ENCODE data around the gene GLP2R. TPM values are rescaled to one million over a fixed set of nuclear protein-coding genes. Genes with fewer than 3 reads are reported as not detected.

Gene GLP2R
- total RNA-seq, 1 experiment from 2014 or later = 0.22 TPM

DNA sequence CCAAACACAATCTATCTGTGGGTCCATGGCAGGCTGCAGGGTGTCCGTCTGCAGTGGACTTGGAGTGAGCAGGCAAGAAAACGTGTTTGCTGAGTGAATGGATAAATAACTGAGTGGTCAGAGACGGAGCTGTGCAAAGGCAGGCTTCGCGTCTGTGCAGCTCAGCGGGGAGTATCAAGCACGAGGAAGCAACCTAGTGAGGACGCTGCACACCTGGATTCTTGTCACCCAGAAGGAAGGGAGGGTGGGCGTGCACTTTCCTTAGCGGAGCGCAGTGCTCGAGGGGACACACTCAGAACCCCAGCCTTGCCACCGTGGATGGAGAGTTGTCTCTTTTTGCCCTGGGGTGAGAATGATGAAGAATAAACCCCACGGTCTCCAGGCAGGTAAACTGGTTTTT lies 80.9 kb downstream of the GLP2R start:
- Histone ChIP-seq H3K4me1 (ENCODE audit: insufficient read depth, low read length) (no peaks in the 10 kb centered on the region), H3F3A (ENCODE audit: low read length, unreplicated experiment) (no peaks in the 10 kb centered on the region), H3K9me2 (replicated peaks; ENCODE audit: low read length) (no peaks in the 10 kb centered on the region), H3K4me2 (ENCODE audit: low read length) (no peak overlapping the region), H3K4me3 (ENCODE audit: low read length) (no peak overlapping the region), H3K27me3 (ENCODE audit: low read length) (0 out of 2 replicates have a peak, but pooled peaks cover 5% of the 10 kb centered on the region), H3K36me3 (ENCODE audit: low read depth, low read length) (no peaks in the 10 kb centered on the region; the same call in 1 of the 2 replicates), H3K27ac (ENCODE audit: low read length) (no peak overlapping the region), H3K79me2 (ENCODE audit: low read length) (no peaks in the 10 kb centered on the region), H3K9me3 (ENCODE audit: low read length) (no peaks in the 10 kb centered on the region), H2AFZ (ENCODE audit: low read length) (no peak overlapping the region), H3K9ac (ENCODE audit: low read length) (no peak overlapping the region), H4K20me1 (ENCODE audit: low read length) (no peaks in the 10 kb centered on the region)
- BruUV-seq (replicated peaks) = no TSS peak
- TF ChIP-seq EZH2phosphoT487 (IDR thresholded peaks at IDR 0.05; ENCODE audit: borderline replicate concordance, low read length) = no peak
- TF ChIP-seq CTCF (conservative IDR thresholded peaks at IDR 0.05; ENCODE audit: low read depth, low read length) = no peak
- no peak for TF ChIP-seq EZH2 (IDR thresholded peaks at IDR 0.05; ENCODE audit: low read length, unreplicated experiment)
- no peak for ATAC-seq
- no peak for DNase-seq
- POLR2A ChIA-PET (ENCODE audit: unreplicated experiment) = no interaction called here
- intact Hi-C loops (cut with micrococcal nuclease) = no loop called here
- CTCF ChIA-PET = no interaction called here

DNA sequence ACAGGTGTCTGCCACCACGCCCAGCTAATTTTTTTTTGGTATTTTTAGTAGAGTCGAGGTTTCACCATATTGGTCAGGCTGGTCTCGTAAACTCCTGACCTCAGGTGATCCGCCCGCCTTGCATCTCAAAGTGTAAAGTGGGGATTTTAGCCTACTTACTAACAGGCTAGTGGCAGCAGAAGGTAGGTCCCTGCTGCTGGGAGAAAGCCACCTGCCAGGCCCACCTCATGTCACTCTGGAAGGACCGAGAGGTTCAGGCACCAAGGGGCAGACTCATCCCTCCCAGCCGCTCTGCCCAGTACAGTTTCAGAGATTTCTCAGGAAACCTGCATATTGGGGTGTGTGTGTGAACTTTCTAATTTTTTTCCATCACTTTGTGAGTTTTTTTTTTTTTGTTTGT lies 81.4 kb downstream of the GLP2R start:
- 0 out of 2 replicates have a peak, but pooled peaks cover 10% of the 10 kb centered on the region for H3K27me3 ChIP-seq (ENCODE audit: low read length)
- intact Hi-C loops (cut with micrococcal nuclease) = no loop called here
- no peak overlapping the region for H3K27ac ChIP-seq (ENCODE audit: low read length)
- no peak overlapping the region for H3K4me3 ChIP-seq (ENCODE audit: low read length)
- ATAC-seq (no peak), DNase-seq (no peak)
- H3F3A ChIP-seq (ENCODE audit: low read length, unreplicated experiment) = no peaks in the 10 kb centered on the region
- no TSS peak for BruUV-seq (replicated peaks)
- H3K9me3 ChIP-seq (ENCODE audit: low read length) = no peaks in the 10 kb centered on the region
- H2AFZ ChIP-seq (ENCODE audit: low read length) = no peak overlapping the region
- H3K4me1 ChIP-seq (ENCODE audit: insufficient read depth, low read length) = no peaks in the 10 kb centered on the region
- no peaks in the 10 kb centered on the region for H3K79me2 ChIP-seq (ENCODE audit: low read length)
- POLR2A ChIA-PET (ENCODE audit: unreplicated experiment) = no interaction called here
- H3K4me2 ChIP-seq (ENCODE audit: low read length) = no peak overlapping the region
- no peaks in the 10 kb centered on the region for H4K20me1 ChIP-seq (ENCODE audit: low read length)
- no peaks in the 10 kb centered on the region; the same call in 1 of the 2 replicates for H3K36me3 ChIP-seq (ENCODE audit: low read depth, low read length)
- no peaks in the 10 kb centered on the region for H3K9me2 ChIP-seq (replicated peaks; ENCODE audit: low read length)
- no peak overlapping the region for H3K9ac ChIP-seq (ENCODE audit: low read length)
- no peak for TF ChIP-seq EZH2 (IDR thresholded peaks at IDR 0.05; ENCODE audit: low read length, unreplicated experiment)
- TF ChIP-seq CTCF (conservative IDR thresholded peaks at IDR 0.05; ENCODE audit: low read depth, low read length) = no peak
- no peak for TF ChIP-seq EZH2phosphoT487 (IDR thresholded peaks at IDR 0.05; ENCODE audit: borderline replicate concordance, low read length)
- CTCF ChIA-PET = no interaction called here

DNA sequence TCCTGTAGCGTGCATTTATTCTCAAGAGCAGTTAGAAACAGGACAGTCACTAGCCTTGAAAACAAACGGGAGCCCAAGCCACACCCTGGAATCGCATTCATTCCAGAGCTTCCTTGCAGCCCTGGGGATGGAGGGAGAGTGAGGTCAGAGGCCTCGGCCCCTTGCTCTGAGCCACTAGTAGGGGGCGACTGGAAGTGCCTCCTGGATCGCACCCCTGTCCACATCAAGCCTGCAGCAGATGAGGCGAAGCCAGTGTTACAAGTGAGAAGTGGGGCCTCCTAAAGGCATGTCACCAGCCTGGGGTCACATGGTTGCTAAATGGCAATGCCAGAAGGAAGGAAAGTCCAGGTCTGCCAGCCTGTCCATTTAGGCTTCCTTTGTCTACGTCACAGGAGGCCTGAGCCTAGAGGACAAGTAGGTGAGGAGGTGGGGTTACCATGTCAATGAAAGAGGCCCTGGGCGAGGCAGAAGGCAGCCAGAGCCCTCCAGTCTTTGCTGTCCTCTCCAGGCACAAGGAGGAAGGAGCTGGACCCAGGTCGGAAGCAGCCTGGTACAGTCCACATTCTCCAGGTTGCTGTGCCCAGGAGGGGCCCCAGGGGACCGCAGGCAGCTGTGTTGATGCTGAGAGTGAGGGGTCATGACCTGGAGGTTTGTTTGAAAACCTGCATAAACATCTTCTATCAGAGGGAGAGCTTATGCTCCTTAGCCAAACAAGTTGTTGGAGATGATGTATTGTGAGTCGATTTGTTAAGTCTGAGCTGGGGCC lies 82.3 kb downstream of the GLP2R start:
- H3K36me3 ChIP-seq (ENCODE audit: low read depth, low read length) = no peaks in the 10 kb centered on the region; the same call in 1 of the 2 replicates
- no peak overlapping the region for H3K27ac ChIP-seq (ENCODE audit: low read length)
- H3K9ac ChIP-seq (ENCODE audit: low read length) = no peak overlapping the region
- intact Hi-C loops (cut with micrococcal nuclease) = no loop called here
- H3K4me3 ChIP-seq (ENCODE audit: low read length) = no peak overlapping the region
- H4K20me1 ChIP-seq (ENCODE audit: low read length) = no peaks in the 10 kb centered on the region
- no peaks in the 10 kb centered on the region for H3F3A ChIP-seq (ENCODE audit: low read length, unreplicated experiment)
- H2AFZ ChIP-seq (ENCODE audit: low read length) = no peak overlapping the region
- ATAC-seq (no peak), DNase-seq (no peak)
- ChIA-PET CTCF (no interaction called here), POLR2A (ENCODE audit: unreplicated experiment) (no interaction called here)
- H3K27me3 ChIP-seq (ENCODE audit: low read length) = 0 out of 2 replicates have a peak, but pooled peaks cover 18% of the 10 kb centered on the region
- no peaks in the 10 kb centered on the region for H3K4me1 ChIP-seq (ENCODE audit: insufficient read depth, low read length)
- BruUV-seq (replicated peaks) = no TSS peak
- H3K4me2 ChIP-seq (ENCODE audit: low read length) = no peak overlapping the region
- H3K79me2 ChIP-seq (ENCODE audit: low read length) = no peaks in the 10 kb centered on the region
- no peaks in the 10 kb centered on the region for H3K9me3 ChIP-seq (ENCODE audit: low read length)
- no peak for TF ChIP-seq EZH2 (IDR thresholded peaks at IDR 0.05; ENCODE audit: low read length, unreplicated experiment)
- H3K9me2 ChIP-seq (replicated peaks; ENCODE audit: low read length) = no peaks in the 10 kb centered on the region

All from PC-3 (cell line).